Effector memory CD8-positive, alpha-beta T cell (primary cell): Measurements from ENCODE around the gene LPIN2.
"Not testable (repeated sequence)": the region's sequence is repeated elsewhere in the genome, so short reads cannot be mapped to it uniquely, and the experiment has no call there.

Source experiments
- ATAC-seq: fragments of 150-1000 bp; cut with Tn5 transposase; replicated peaks from 2 replicates; pipeline ENCODE4 v1.10.0; 2021; ENCODE audit warnings: mild to moderate bottlenecking, moderate library complexity
- DNase-seq, 3 experiments: peaks; one replicate each; pipeline ENCODE4 v3.0.0; 2021
- H3K27ac Mint-ChIP-seq, 2 donors: one replicate each; pipeline ENCODE4 v1.8.0; 2022; ENCODE audit warnings: mild to moderate bottlenecking in 2 of 2, mixed read lengths in 2 of 2, moderate library complexity in 2 of 2
- H3K27me3 Mint-ChIP-seq, 2 donors: one replicate each; pipeline ENCODE4 v1.8.0; 2022; ENCODE audit warnings: mixed read lengths in 2 of 2
- H3K36me3 Mint-ChIP-seq: one replicate; pipeline ENCODE4 v1.8.0; 2022; ENCODE audit warnings: mild to moderate bottlenecking, moderate library complexity, mixed read lengths; ENCODE audit not compliant: insufficient read depth
- H3K4me1 Mint-ChIP-seq, 2 donors: one replicate each; pipeline ENCODE4 v1.8.0; 2022; ENCODE audit warnings: low read depth in 2 of 2, mixed read lengths in 2 of 2
- H3K4me3 Mint-ChIP-seq, 2 donors: one replicate each; pipeline ENCODE4 v1.8.0; 2022; ENCODE audit warnings: mild to moderate bottlenecking in 2 of 2, mixed read lengths in 2 of 2, moderate library complexity in 2 of 2
- H3K9me3 Mint-ChIP-seq, 2 donors: one replicate each; pipeline ENCODE4 v1.8.0; 2022; ENCODE audit warnings: mixed read lengths in 2 of 2

Gene LPIN2

DNA sequence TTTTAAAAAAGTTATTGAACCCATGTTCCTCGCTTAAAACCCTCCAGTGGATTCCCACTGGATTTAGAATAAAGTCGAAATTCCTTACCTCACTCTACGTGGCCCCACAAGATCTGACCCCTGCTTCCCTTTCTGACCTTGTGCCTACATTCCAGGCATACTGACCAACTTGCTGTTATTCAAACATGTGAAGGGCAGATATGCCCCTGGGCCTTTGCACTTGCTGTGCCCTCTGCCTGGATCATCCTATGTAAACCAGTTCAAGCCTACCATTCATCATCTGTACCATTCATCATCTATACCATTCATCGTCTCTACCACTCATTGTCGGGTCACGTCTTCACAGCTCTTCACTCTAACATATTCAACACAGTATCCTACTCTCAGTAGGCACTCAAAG lies 41.3 kb upstream of the LPIN2 start:
- peaks cover 0 to 4% of the 10 kb centered on the region in 2 donors for H3K27me3 Mint-ChIP-seq
- H3K4me3 Mint-ChIP-seq, result no peak overlapping the region
- ATAC-seq, result no peak
- H3K9me3 Mint-ChIP-seq, result no peaks in the 10 kb centered on the region
- no peaks in the 10 kb centered on the region for H3K36me3 Mint-ChIP-seq
- peak overlapping the region in 1 of 2 donors; percentile 20 for H3K27ac Mint-ChIP-seq
- DNase-seq, result no peak
- peaks cover 31 to 34% of the 10 kb centered on the region in 2 donors for H3K4me1 Mint-ChIP-seq

DNA sequence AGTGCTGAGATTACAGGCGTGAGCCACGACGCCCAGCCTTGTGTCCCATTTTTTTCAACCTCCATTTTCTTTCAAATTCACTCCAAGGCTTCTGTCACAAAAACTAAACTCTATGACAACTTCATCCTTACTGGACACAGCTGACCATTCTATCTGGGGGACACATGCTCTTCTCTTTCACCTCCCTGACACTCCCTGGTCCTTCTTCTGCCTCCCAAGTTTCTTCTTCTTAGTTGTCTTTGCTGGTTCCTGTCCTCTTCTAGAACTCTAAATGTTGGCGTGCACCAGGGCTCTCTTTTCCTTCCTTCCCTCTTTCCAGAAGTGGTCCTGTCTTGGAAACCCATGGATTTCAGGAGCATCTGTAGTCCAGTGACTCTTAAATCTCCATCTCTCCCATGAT lies 40.1 kb upstream of the LPIN2 start:
- DNase-seq (no peak), ATAC-seq (no peak)
- Mint-ChIP-seq H3K9me3 (no peaks in the 10 kb centered on the region), H3K36me3 (no peaks in the 10 kb centered on the region), H3K27me3 (peaks cover 0 to 4% of the 10 kb centered on the region in 2 donors), H3K4me3 (no peak overlapping the region), H3K4me1 (peaks cover 21 to 25% of the 10 kb centered on the region in 2 donors), H3K27ac (peak overlapping the region in 1 of 2 donors; percentile 77)

DNA sequence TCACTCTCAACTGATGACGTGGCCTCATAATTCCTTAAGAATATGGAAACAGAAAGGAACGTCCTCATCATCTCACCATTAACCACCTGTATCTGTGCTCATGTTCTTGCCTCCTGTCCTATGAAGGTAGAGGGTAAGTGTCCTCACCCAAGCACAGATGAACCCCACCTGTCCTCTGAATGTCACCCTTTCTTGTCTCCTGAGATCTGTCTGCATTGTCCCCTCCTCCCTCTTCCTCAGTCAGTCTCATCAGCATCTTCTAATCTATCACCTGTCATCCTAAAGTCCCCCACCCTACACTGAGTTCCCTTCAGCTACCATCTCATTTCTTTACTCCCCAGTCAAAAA lies 39.4 kb upstream of the LPIN2 start:
- no peak for DNase-seq
- H3K27me3 Mint-ChIP-seq, result peaks cover 0 to 4% of the 10 kb centered on the region in 2 donors

GRCh38 chr18:3051718-3052410 lies 38.9 kb upstream of the LPIN2 start:
- Mint-ChIP-seq H3K4me3 (no peak overlapping the region), H3K36me3 (no peaks in the 10 kb centered on the region), H3K27ac (peak overlapping the region; percentile 1 to 10), H3K27me3 (peaks cover 0 to 4% of the 10 kb centered on the region in 2 donors), H3K9me3 (no peaks in the 10 kb centered on the region), H3K4me1 (peaks cover 11 to 13% of the 10 kb centered on the region in 2 donors)
- DNase-seq (no peak), ATAC-seq (no peak)

More for the DNA sequence above, 39.4 kb upstream of the LPIN2 start:
- Mint-ChIP-seq H3K4me3 (no peak overlapping the region), H3K36me3 (no peaks in the 10 kb centered on the region), H3K9me3 (no peaks in the 10 kb centered on the region), H3K4me1 (peaks cover 14 to 18% of the 10 kb centered on the region in 2 donors), H3K27ac (peak overlapping the region in 1 of 2 donors; percentile 10)
- ATAC-seq, result no peak

GRCh38 chr18:3049897-3050454 lies 37.0 kb upstream of the LPIN2 start:
- not testable (repeated sequence) for H3K9me3 Mint-ChIP-seq, DNase-seq, H3K27ac Mint-ChIP-seq, H3K36me3 Mint-ChIP-seq, H3K27me3 Mint-ChIP-seq, H3K4me3 Mint-ChIP-seq, H3K4me1 Mint-ChIP-seq, ATAC-seq

DNA sequence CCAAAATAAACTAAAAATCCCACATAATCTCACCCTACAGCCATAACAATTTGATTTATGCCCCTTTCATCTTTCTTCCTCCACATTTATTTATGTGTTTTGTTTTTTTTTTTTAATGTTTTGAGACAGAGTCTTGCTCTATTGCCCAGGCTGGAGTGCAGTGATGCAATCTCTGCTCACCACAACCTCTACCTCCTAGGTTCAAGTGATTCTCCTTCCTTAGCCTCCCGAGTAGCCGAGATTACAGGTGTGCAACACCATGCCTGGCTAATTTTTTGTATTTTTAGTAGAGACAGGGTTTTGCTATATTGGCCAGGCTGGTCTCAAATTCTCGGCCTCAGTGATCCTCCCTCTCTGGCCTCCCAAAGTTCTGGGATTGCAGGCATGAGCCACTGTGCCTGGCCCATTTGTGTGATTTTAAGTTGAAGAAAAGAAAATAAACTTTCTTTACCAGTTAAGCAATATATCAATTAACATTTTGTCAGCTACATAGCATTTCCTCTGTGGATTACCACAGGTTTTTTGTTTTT lies 35.9 kb upstream of the LPIN2 start:
- Mint-ChIP-seq H3K9me3 (no peaks in the 10 kb centered on the region), H3K4me1 (peaks cover 7 to 10% of the 10 kb centered on the region in 2 donors), H3K36me3 (no peaks in the 10 kb centered on the region), H3K27ac (no peak overlapping the region), H3K4me3 (no peak overlapping the region), H3K27me3 (no peaks in the 10 kb centered on the region)
- DNase-seq (no peak), ATAC-seq (no peak)

- Mint-ChIP-seq H3K36me3 (no peaks in the 10 kb centered on the region), H3K9me3 (no peaks in the 10 kb centered on the region), H3K4me3 (no peak overlapping the region), H3K4me1 (peaks cover 7 to 10% of the 10 kb centered on the region in 2 donors), H3K27ac (no peak overlapping the region), H3K27me3 (no peaks in the 10 kb centered on the region)
- DNase-seq, result no peak
- no peak for ATAC-seq
These were observed 35.2 kb upstream of the LPIN2 start for GRCh38 chr18:3048121-3048520.

GRCh38 chr18:3046216-3046808 lies 33.4 kb upstream of the LPIN2 start:
- peak overlapping the region in 1 of 2 donors; percentile 2 for H3K27ac Mint-ChIP-seq
- H3K4me3 Mint-ChIP-seq, result no peak overlapping the region

GRCh38 chr18:3044931-3045698 lies 32.2 kb upstream of the LPIN2 start:
- Mint-ChIP-seq H3K4me1 (peaks cover 2 to 3% of the 10 kb centered on the region in 2 donors), H3K27me3 (no peaks in the 10 kb centered on the region), H3K4me3 (no peak overlapping the region), H3K27ac (no peak overlapping the region), H3K36me3 (no peaks in the 10 kb centered on the region), H3K9me3 (no peaks in the 10 kb centered on the region)
- ATAC-seq (no peak), DNase-seq (no peak)

More at GRCh38 chr18:3046216-3046808, 33.4 kb upstream of the LPIN2 start:
- Mint-ChIP-seq H3K4me1 (peaks cover 2 to 3% of the 10 kb centered on the region in 2 donors), H3K27me3 (no peaks in the 10 kb centered on the region), H3K36me3 (no peaks in the 10 kb centered on the region), H3K9me3 (no peaks in the 10 kb centered on the region)
- no peak for DNase-seq
- ATAC-seq, result no peak

- DNase-seq (no peak), ATAC-seq (no peak)
- no peaks in the 10 kb centered on the region for H3K36me3 Mint-ChIP-seq
- peaks cover 6 to 8% of the 10 kb centered on the region in 2 donors for H3K4me1 Mint-ChIP-seq
- no peaks in the 10 kb centered on the region for H3K9me3 Mint-ChIP-seq
- no peak overlapping the region for H3K27ac Mint-ChIP-seq
- no peaks in the 10 kb centered on the region for H3K27me3 Mint-ChIP-seq
- H3K4me3 Mint-ChIP-seq, result no peak overlapping the region
These were observed 29.4 kb upstream of the LPIN2 start for GRCh38 chr18:3042379-3042778.

GRCh38 chr18:3041843-3042242 lies 28.9 kb upstream of the LPIN2 start:
- H3K27ac Mint-ChIP-seq, result no peak overlapping the region

DNA sequence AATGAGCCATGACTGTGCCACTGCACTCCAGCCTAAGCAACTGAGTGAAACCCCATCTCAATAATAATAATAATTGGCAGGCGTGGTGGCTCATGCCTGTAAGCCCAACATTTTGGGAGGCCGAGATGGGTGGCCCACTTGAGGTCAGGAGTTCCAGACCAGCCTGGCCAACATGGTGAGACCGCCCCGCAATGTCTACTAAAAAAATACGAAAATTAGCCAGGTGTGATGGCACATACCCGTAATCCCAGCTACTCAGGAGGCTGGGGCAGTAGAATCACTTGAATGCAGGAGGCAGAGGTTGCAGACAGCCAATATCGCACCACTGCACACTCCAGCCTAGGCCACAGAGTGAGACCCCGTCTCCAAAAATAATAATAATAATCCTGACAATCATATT lies 27.9 kb upstream of the LPIN2 start:
- no peak overlapping the region for H3K27ac Mint-ChIP-seq
- H3K36me3 Mint-ChIP-seq, result no peaks in the 10 kb centered on the region
- peaks cover 6 to 7% of the 10 kb centered on the region in 2 donors for H3K4me1 Mint-ChIP-seq
- H3K9me3 Mint-ChIP-seq, result no peaks in the 10 kb centered on the region
- H3K27me3 Mint-ChIP-seq, result no peaks in the 10 kb centered on the region
- no peak for DNase-seq
- ATAC-seq, result no peak
- H3K4me3 Mint-ChIP-seq, result no peak overlapping the region

More at GRCh38 chr18:3041843-3042242, 28.9 kb upstream of the LPIN2 start:
- H3K9me3 Mint-ChIP-seq, result no peaks in the 10 kb centered on the region
- no peaks in the 10 kb centered on the region for H3K27me3 Mint-ChIP-seq
- H3K4me3 Mint-ChIP-seq, result no peak overlapping the region
- H3K36me3 Mint-ChIP-seq, result no peaks in the 10 kb centered on the region
- peaks cover 6 to 9% of the 10 kb centered on the region in 2 donors for H3K4me1 Mint-ChIP-seq
- DNase-seq (no peak), ATAC-seq (no peak)

GRCh38 chr18:3040173-3040572 lies 27.2 kb upstream of the LPIN2 start:
- Mint-ChIP-seq H3K4me1 (peaks cover 6 to 7% of the 10 kb centered on the region in 2 donors), H3K4me3 (no peak overlapping the region), H3K27me3 (no peaks in the 10 kb centered on the region), H3K9me3 (no peaks in the 10 kb centered on the region), H3K27ac (no peak overlapping the region), H3K36me3 (no peaks in the 10 kb centered on the region)
- DNase-seq, result no peak
- ATAC-seq, result no peak
